Chondrocyte (in vitro differentiated cells): Measurements from ENCODE around the gene OARD1. TPM values are rescaled to one million over a fixed set of nuclear protein-coding genes. Genes with fewer than 3 reads are reported as not detected.
A peak's percentile ranks its signal among the peaks of the same experiment; 100 is the strongest.

Experiments
- DNase-seq: peaks from one replicate; pipeline ENCODE4 v3.0.0; 2021; ENCODE audit warnings: mixed read lengths, low spot score
- H3K27ac Mint-ChIP-seq: one replicate; pipeline ENCODE4 v1.8.0; 2021; ENCODE audit warnings: mild to moderate bottlenecking, moderate library complexity, mixed read lengths; ENCODE audit not compliant: unreplicated experiment
- H3K27me3 Mint-ChIP-seq: 2 replicates; pipeline ENCODE4 v1.8.0; 2021; ENCODE audit warnings: low read depth, mixed read lengths
- H3K36me3 Mint-ChIP-seq: 2 replicates; pipeline ENCODE4 v1.8.0; 2021; ENCODE audit warnings: low read depth, mixed read lengths
- H3K4me1 Mint-ChIP-seq: 2 replicates; pipeline ENCODE4 v1.8.0; 2021; ENCODE audit warnings: low read depth, mild to moderate bottlenecking, mixed read lengths
- H3K4me3 Mint-ChIP-seq: one replicate; pipeline ENCODE4 v1.8.0; 2021; ENCODE audit warnings: mild to moderate bottlenecking, moderate library complexity, mixed read lengths; ENCODE audit not compliant: unreplicated experiment
- H3K9me3 Mint-ChIP-seq: 2 replicates; pipeline ENCODE4 v1.8.0; 2021; ENCODE audit warnings: low read depth, mixed read lengths
- CTCF ChIP-seq: fragments of 200-600 bp; sonication (generic); IDR thresholded peaks from 2 replicates; pipeline ENCODE4 v1.5.0; 2021; ENCODE audit warnings: antibody characterized with exemption, mild to moderate bottlenecking, moderate library complexity
- total RNA-seq: library from RNA; stranded (reverse); gene quantifications from 3 replicates; pipeline ENCODE4 v1.2.1, GENCODE V29; 2021

The OARD1 gene
- total RNA-seq, 1 donor from 2014 or later: 12.2 TPM

- peaks cover 10% of the 10 kb centered on the region for H3K4me1 Mint-ChIP-seq
- DNase-seq: no peak
- H3K4me3 Mint-ChIP-seq: no peak overlapping the region
- H3K9me3 Mint-ChIP-seq: no peaks in the 10 kb centered on the region
- TF ChIP-seq CTCF: no peak
- H3K27me3 Mint-ChIP-seq: no peaks in the 10 kb centered on the region
- H3K36me3 Mint-ChIP-seq: peaks cover 14% of the 10 kb centered on the region
- H3K27ac Mint-ChIP-seq: no peak overlapping the region
Measured at GRCh38 chr6:41103847-41104246, 31.7 kb upstream of the OARD1 start.

- Mint-ChIP-seq H3K27me3 (no peaks in the 10 kb centered on the region), H3K27ac (no peak overlapping the region), H3K4me3 (no peak overlapping the region), H3K9me3 (no peaks in the 10 kb centered on the region), H3K36me3 (peaks cover 28% of the 10 kb centered on the region), H3K4me1 (peaks cover 35% of the 10 kb centered on the region)
- DNase-seq: no peak
- no peak for TF ChIP-seq CTCF
Measured at GRCh38 chr6:41100871-41101287, 28.7 kb upstream of the OARD1 start.

GRCh38 chr6:41098366-41098765, 26.2 kb upstream of the OARD1 start:
- peak overlapping the region; percentile 79 for H3K27ac Mint-ChIP-seq
- DNase-seq: no peak
- no peak for TF ChIP-seq CTCF
- no peak overlapping the region for H3K4me3 Mint-ChIP-seq
- no peaks in the 10 kb centered on the region for H3K9me3 Mint-ChIP-seq
- H3K36me3 Mint-ChIP-seq: peaks cover 45% of the 10 kb centered on the region
- peaks cover 35% of the 10 kb centered on the region for H3K4me1 Mint-ChIP-seq
- H3K27me3 Mint-ChIP-seq: no peaks in the 10 kb centered on the region

GRCh38 chr6:41097467-41098090, 25.4 kb upstream of the OARD1 start:
- no peak for DNase-seq
- peak overlapping the region; percentile 20 for H3K4me3 Mint-ChIP-seq
- peaks cover 35% of the 10 kb centered on the region for H3K4me1 Mint-ChIP-seq
- H3K36me3 Mint-ChIP-seq: peaks cover 47% of the 10 kb centered on the region
- no peaks in the 10 kb centered on the region for H3K27me3 Mint-ChIP-seq
- peak overlapping the region; percentile 79 for H3K27ac Mint-ChIP-seq
- peak; percentile 41 for TF ChIP-seq CTCF
- H3K9me3 Mint-ChIP-seq: no peaks in the 10 kb centered on the region

GRCh38 chr6:41093729-41094128, 21.6 kb upstream of the OARD1 start:
- Mint-ChIP-seq H3K27ac (no peak overlapping the region), H3K9me3 (no peaks in the 10 kb centered on the region), H3K36me3 (peaks cover 51% of the 10 kb centered on the region), H3K4me1 (peaks cover 29% of the 10 kb centered on the region), H3K27me3 (no peaks in the 10 kb centered on the region), H3K4me3 (no peak overlapping the region)
- DNase-seq: no peak
- TF ChIP-seq CTCF: no peak
